ENCODE data around the gene PHLPP1. TPM values are rescaled to one million over a fixed set of nuclear protein-coding genes. Genes with fewer than 3 reads are reported as not detected.

PHLPP1 gene
- polyA plus RNA-seq, 2 of the 4 experiments (the other 2 are of a cell fraction): 6.5 to 12.1 TPM

DNA sequence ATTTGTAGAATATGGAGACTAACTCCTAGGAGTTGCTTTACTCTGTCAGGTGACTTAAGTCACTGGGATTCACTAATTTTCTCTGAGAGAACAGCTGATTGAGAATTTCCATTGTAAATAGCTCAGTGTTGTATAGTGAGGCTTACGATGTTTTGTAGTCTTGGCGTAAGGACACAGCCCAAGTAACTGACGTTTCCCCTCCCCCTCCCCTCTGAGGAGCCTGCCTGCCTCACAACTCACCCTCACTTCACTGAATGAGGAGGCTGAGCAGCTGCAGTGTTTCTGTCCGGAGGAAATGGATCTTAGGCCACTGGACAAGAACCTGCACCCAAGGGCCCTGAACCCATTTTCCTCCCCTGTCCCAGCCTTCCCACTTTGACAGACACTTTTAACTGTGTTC, 264.6 kb downstream of the PHLPP1 start:
- TF ChIP-seq, protein P1, sequence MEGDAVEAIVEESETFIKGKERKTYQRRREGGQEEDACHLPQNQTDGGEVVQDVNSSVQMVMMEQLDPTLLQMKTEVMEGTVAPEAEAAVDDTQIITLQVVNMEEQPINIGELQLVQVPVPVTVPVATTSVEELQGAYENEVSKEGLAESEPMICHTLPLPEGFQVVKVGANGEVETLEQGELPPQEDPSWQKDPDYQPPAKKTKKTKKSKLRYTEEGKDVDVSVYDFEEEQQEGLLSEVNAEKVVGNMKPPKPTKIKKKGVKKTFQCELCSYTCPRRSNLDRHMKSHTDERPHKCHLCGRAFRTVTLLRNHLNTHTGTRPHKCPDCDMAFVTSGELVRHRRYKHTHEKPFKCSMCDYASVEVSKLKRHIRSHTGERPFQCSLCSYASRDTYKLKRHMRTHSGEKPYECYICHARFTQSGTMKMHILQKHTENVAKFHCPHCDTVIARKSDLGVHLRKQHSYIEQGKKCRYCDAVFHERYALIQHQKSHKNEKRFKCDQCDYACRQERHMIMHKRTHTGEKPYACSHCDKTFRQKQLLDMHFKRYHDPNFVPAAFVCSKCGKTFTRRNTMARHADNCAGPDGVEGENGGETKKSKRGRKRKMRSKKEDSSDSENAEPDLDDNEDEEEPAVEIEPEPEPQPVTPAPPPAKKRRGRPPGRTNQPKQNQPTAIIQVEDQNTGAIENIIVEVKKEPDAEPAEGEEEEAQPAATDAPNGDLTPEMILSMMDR (IDR thresholded peaks at IDR 0.05): no peak
- TF ChIP-seq POLR2A (IDR thresholded peaks at IDR 0.05; ENCODE audit: low read length) (no peak), FOXS1 (CRISPR knock-in tag; IDR thresholded peaks at IDR 0.05) (no peak), HOXB5 (CRISPR knock-in tag; IDR thresholded peaks at IDR 0.05) (no peak), EP300 (IDR thresholded peaks at IDR 0.05) (no peak), CEBPB (IDR thresholded peaks at IDR 0.05) (no peak), ZNF302 (CRISPR knock-in tag; IDR thresholded peaks at IDR 0.05) (no peak), HES2 (IDR thresholded peaks at IDR 0.05) (no peak), EHMT2 (IDR thresholded peaks at IDR 0.05; ENCODE audit: low read depth) (no peak)
- TF ChIP-seq, protein P2, sequence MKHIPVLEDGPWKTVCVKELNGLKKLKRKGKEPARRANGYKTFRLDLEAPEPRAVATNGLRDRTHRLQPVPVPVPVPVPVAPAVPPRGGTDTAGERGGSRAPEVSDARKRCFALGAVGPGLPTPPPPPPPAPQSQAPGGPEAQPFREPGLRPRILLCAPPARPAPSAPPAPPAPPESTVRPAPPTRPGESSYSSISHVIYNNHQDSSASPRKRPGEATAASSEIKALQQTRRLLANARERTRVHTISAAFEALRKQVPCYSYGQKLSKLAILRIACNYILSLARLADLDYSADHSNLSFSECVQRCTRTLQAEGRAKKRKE (CRISPR knock-in tag; IDR thresholded peaks at IDR 0.05; ENCODE audit: low read depth): no peak
- no peak overlapping the region for H3K4me2 ChIP-seq
- no peaks in the 10 kb centered on the region for H3K9me3 ChIP-seq
- DNase-seq (ENCODE audit: low read depth in 1 of 2, low spot score in 1 of 2) (no peak), ATAC-seq (no peak), FAIRE-seq (no peak)
- 82% methylated on average over 4 of the region's 4 CpGs for WGBS (ENCODE audit: missing lambda C conversion rate)
- ChIA-PET POLR2A (no interaction called here), CTCF (interaction anchor here (0.7 to 5.7 kb wide), 4 partner anchors 22 to 395 kb away, joined by 3 to 61 read pairs (median 26); partner anchors contain the start of gene PHLPP1)
- peaks cover 31% of the 10 kb centered on the region for H3K4me1 ChIP-seq
- H3K4me3 ChIP-seq: no peak overlapping the region
- H3K27ac ChIP-seq: no peak overlapping the region

DNA sequence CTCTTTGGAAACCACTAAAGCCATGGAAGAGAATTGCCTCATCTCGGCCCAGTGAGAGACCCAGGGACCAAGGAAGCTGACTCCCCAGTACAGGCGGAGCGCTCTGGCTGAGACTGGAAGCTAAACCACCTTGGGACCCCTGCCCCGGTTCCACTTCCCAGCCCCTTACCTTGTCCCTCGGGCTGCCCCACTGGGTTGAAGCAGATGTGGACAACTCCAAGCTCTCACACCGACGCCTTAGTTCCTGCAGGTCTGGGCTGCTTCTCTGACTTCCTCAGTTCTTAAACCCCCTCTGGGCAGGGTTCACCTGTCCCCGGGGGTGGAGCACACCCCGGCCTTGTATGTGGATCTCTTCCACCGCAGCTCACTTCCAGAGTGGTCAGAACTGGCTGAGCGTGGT, 266.2 kb downstream of the PHLPP1 start:
- TF ChIP-seq BHLHE40 (IDR thresholded peaks at IDR 0.05; ENCODE audit: low read depth, low read length) (no peak), CBX8 (IDR thresholded peaks at IDR 0.05) (no peak), CBX2 (IDR thresholded peaks at IDR 0.05; ENCODE audit: borderline replicate concordance, low read depth) (no peak), REST (IDR thresholded peaks at IDR 0.05) (no peak), HOXA7 (CRISPR knock-in tag; IDR thresholded peaks at IDR 0.05) (no peak), HDAC2 (IDR thresholded peaks at IDR 0.05) (no peak), POLR2A (IDR thresholded peaks at IDR 0.05; ENCODE audit: low read length) (no peak), EP300 (IDR thresholded peaks at IDR 0.05) (no peak), NR3C1 (IDR thresholded peaks at IDR 0.05) (no peak), SREBF2 (IDR thresholded peaks at IDR 0.05) (no peak), KDM5A (IDR thresholded peaks at IDR 0.05) (no peak), ZC3H11A (IDR thresholded peaks at IDR 0.05) (no peak), FOXS1 (CRISPR knock-in tag; IDR thresholded peaks at IDR 0.05) (no peak), CHD4 (IDR thresholded peaks at IDR 0.05; ENCODE audit: borderline replicate concordance) (no peak), GATA3 (IDR thresholded peaks at IDR 0.05; ENCODE audit: borderline replicate concordance) (no peak), KDM1A (IDR thresholded peaks at IDR 0.05; ENCODE audit: low read depth) (no peak), JUNB (IDR thresholded peaks at IDR 0.05) (no peak), MAFK (IDR thresholded peaks at IDR 0.05; ENCODE audit: partially characterized antibody) (no peak), HOXB5 (CRISPR knock-in tag; IDR thresholded peaks at IDR 0.05) (no peak)
- TF ChIP-seq, protein P1 (IDR thresholded peaks at IDR 0.05): no peak
- H3K4me2 ChIP-seq: no peak overlapping the region
- WGBS (ENCODE audit: missing lambda C conversion rate): 100% methylated on average over 5 of the region's 11 CpGs
- POLR2A ChIA-PET: interaction anchor here (1.4 kb wide), 1 partner anchor 267 kb away, joined by 4 read pairs; no protein-coding TSS in a partner anchor
- peaks cover 22% of the 10 kb centered on the region for H3K4me1 ChIP-seq
- FAIRE-seq (no peak), DNase-seq (ENCODE audit: low read depth in 1 of 2, low spot score in 1 of 2) (no peak), ATAC-seq (no peak)
- H3K27ac ChIP-seq: no peak overlapping the region
- no peaks in the 10 kb centered on the region for H3K9me3 ChIP-seq
- H3K4me3 ChIP-seq: no peak overlapping the region
- CTCF ChIA-PET: interaction anchor here (1.0 to 5.7 kb wide), 14 partner anchors 8 to 683 kb away, joined by 3 to 61 read pairs (median 6); partner anchors contain the start of gene PHLPP1
